ENCODE results near the gene SUSD4. TPM values are rescaled to one million over a fixed set of nuclear protein-coding genes. Genes with fewer than 3 reads are reported as not detected.

SUSD4 gene
- total RNA-seq, 3 donors from 2014 or later (not counting 1 experiment from before 2014, with no cell fraction given): 0.60 to 1.1 TPM; not detected in 1

DNA sequence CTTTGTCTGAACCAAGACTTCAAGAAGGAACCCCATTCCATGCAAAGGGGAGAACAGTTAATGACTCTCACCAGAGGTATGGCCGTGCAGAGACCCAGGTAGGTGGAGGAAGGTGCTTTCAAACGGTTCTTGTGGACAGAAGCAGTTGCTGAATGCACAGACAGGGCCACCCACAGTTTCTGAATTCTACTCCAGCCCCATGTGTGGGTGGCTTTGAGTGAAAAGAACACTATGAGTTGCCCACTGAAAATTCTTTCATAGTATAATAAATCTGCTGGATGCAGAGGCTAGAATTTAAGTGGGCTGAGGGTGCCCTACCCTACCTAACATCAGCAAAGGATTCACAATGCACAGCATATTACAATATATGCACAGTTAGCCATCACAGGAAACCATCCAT is 22.0 kb upstream of the SUSD4 start:
- Histone ChIP-seq H3K4me3 (ENCODE audit: low read length) (no peak overlapping the region), H3K27me3 (ENCODE audit: control insufficient read depth, insufficient read depth, low read length) (no peaks in the 10 kb centered on the region), H3K9me3 (ENCODE audit: control insufficient read depth, insufficient read depth, low read length) (no peaks in the 10 kb centered on the region), H3K27ac (ENCODE audit: low read length) (no peak overlapping the region), H3K4me1 (ENCODE audit: control insufficient read depth, insufficient read depth, low read length) (no peaks in the 10 kb centered on the region), H3K36me3 (ENCODE audit: control insufficient read depth, insufficient read depth, low read length) (no peaks in the 10 kb centered on the region)
- WGBS (ENCODE audit: insufficient coverage): 70% methylated on average over 2 of the region's 2 CpGs
- DNase-seq (no peak), ATAC-seq (no peak)
- TF ChIP-seq, protein P1, sequence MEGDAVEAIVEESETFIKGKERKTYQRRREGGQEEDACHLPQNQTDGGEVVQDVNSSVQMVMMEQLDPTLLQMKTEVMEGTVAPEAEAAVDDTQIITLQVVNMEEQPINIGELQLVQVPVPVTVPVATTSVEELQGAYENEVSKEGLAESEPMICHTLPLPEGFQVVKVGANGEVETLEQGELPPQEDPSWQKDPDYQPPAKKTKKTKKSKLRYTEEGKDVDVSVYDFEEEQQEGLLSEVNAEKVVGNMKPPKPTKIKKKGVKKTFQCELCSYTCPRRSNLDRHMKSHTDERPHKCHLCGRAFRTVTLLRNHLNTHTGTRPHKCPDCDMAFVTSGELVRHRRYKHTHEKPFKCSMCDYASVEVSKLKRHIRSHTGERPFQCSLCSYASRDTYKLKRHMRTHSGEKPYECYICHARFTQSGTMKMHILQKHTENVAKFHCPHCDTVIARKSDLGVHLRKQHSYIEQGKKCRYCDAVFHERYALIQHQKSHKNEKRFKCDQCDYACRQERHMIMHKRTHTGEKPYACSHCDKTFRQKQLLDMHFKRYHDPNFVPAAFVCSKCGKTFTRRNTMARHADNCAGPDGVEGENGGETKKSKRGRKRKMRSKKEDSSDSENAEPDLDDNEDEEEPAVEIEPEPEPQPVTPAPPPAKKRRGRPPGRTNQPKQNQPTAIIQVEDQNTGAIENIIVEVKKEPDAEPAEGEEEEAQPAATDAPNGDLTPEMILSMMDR (IDR thresholded peaks at IDR 0.05): no peak
- Mint-ChIP-seq H3K4me3 (no peak overlapping the region), H3K4me1 (no peaks in the 10 kb centered on the region), H3K9me3 (no peaks in the 10 kb centered on the region), H3K27me3 (ENCODE audit: low read depth in 2 of 2) (peaks cover 19 to 30% of the 10 kb centered on the region in 2 donors), H3K36me3 (no peaks in the 10 kb centered on the region), H3K27ac (no peak overlapping the region)
- intact Hi-C loops (cut with micrococcal nuclease): no loop called here

DNA sequence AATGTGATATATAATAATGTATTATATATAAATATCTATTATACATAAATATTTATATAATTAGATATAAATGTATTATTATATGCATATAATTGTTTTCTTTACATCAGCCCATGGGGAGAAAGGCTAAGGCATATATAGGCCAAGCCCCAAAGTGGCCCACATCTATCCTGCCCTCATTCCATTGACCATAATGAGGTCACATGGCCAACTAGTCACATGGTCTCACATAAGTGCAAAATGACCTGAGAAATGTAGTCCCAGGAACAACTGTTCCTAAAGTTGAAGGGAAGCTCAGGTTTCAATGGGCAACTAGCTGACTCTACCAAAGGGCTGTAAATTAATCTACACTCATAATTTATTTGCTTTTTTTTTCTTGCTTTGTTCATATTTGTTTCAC is 14.8 kb upstream of the SUSD4 start:
- Mint-ChIP-seq H3K4me1 (no peaks in the 10 kb centered on the region), H3K27ac (no peak overlapping the region), H3K9me3 (peaks cover 0 to 3% of the 10 kb centered on the region in 2 donors), H3K4me3 (no peak overlapping the region), H3K36me3 (no peaks in the 10 kb centered on the region), H3K27me3 (ENCODE audit: low read depth in 2 of 2) (peaks cover 11 to 12% of the 10 kb centered on the region in 2 donors)
- H3K36me3 ChIP-seq (ENCODE audit: control insufficient read depth, insufficient read depth, low read length): no peaks in the 10 kb centered on the region
- intact Hi-C loops (cut with micrococcal nuclease): no loop called here
- DNase-seq (no peak), ATAC-seq (no peak)
- H3K9me3 ChIP-seq (ENCODE audit: control insufficient read depth, insufficient read depth, low read length): no peaks in the 10 kb centered on the region
- TF ChIP-seq, protein P1 (IDR thresholded peaks at IDR 0.05): no peak
- H3K27ac ChIP-seq (ENCODE audit: low read length): no peak overlapping the region
- no peaks in the 10 kb centered on the region for H3K4me1 ChIP-seq (ENCODE audit: control insufficient read depth, insufficient read depth, low read length)
- H3K27me3 ChIP-seq (ENCODE audit: control insufficient read depth, insufficient read depth, low read length): peaks cover 3% of the 10 kb centered on the region
- H3K4me3 ChIP-seq (ENCODE audit: low read length): no peak overlapping the region

DNA sequence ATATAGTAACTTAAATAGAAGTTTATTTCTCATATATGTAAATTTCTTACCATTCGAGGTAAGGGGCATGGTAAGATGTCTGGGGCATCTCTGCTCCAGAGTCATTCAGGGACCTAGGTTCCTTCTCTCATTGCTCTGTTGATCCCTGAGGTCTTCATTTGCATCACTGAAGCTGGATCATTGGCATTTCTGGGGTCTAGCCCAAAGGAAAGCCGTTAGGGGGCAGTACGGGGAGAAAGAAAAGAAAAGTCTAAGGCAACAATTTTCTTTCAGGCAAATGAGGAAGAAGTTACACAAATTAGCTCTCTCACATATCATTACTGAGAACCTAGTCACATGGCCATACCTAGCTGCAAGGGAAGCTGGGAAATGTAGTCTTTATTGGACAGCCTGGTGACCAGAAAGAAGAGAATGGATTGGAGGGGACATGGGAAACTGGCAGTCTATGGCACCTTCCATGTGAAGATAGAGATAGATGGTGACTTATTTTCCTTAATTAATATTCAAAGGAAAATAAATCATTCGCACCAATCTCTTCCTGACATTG is 10.2 kb upstream of the SUSD4 start:
- TF ChIP-seq, protein P1 (IDR thresholded peaks at IDR 0.05): no peak
- WGBS (ENCODE audit: insufficient coverage): 84% methylated on average over 3 of the region's 4 CpGs

More for the DNA sequence above, 10.2 kb upstream of the SUSD4 start:
- Mint-ChIP-seq H3K4me3 (no peak overlapping the region), H3K4me1 (no peaks in the 10 kb centered on the region), H3K27me3 (ENCODE audit: low read depth in 2 of 2) (peaks cover 19 to 20% of the 10 kb centered on the region in 2 donors), H3K9me3 (peaks cover 0 to 3% of the 10 kb centered on the region in 2 donors), H3K36me3 (no peaks in the 10 kb centered on the region), H3K27ac (no peak overlapping the region)
- no peaks in the 10 kb centered on the region for H3K4me1 ChIP-seq (ENCODE audit: control insufficient read depth, insufficient read depth, low read length)
- ATAC-seq (no peak), DNase-seq (no peak)
- H3K4me3 ChIP-seq (ENCODE audit: low read length): no peak overlapping the region
- intact Hi-C loops (cut with micrococcal nuclease): no loop called here
- H3K27ac ChIP-seq (ENCODE audit: low read length): no peak overlapping the region
- no peaks in the 10 kb centered on the region for H3K36me3 ChIP-seq (ENCODE audit: control insufficient read depth, insufficient read depth, low read length)
- no peaks in the 10 kb centered on the region for H3K9me3 ChIP-seq (ENCODE audit: control insufficient read depth, insufficient read depth, low read length)
- H3K27me3 ChIP-seq (ENCODE audit: control insufficient read depth, insufficient read depth, low read length): peaks cover 3% of the 10 kb centered on the region

All from natural killer cell (primary cell).